SK-N-SH (cell line): ENCODE data around the gene HMGCL. TPM values are rescaled to one million over a fixed set of nuclear protein-coding genes. Genes with fewer than 3 reads are reported as not detected.

Experiments
- CTCF ChIA-PET: fragments of 300-600, 350-600 bp; formaldehyde crosslinking; extraction: SDS; loops from one replicate; lab custom pipeline; 2021; lab: Yijun Ruan, JAX
- POLR2A ChIA-PET: fragments of 350-600 bp; sonication (Branson Sonifier 250); formaldehyde crosslinking; extraction: SDS; loops from one replicate; lab custom pipeline; 2020; ENCODE audit warnings: antibody characterized with exemption, inconsistent platforms; lab: Yijun Ruan, JAX
- DNase-seq: peaks from one replicate; pipeline ENCODE4 v3.0.0; 2012
- H2AFZ ChIP-seq: fragments of 200-600 bp; sonication (generic); 2 replicates; pipeline ENCODE4 v1.8.1; 2016; ENCODE audit warnings: antibody characterized with exemption, mild to moderate bottlenecking, low read depth
- H3F3A ChIP-seq: fragments of 200-600 bp; sonication (generic); replicated peaks from 2 replicates; pipeline ENCODE3; 2016; ENCODE audit warnings: antibody characterized with exemption, mild to moderate bottlenecking; ENCODE audit not compliant: insufficient read depth
- H3K27ac ChIP-seq, 2 experiments: fragments of 200-500 bp in 1 of 2; fragments of 200-600 bp in 1 of 2; sonication (Bioruptor generic) in 1 of 2; sonication (generic), shearing (Covaris generic) in 1 of 2; 2 replicates each; pipeline versions ENCODE4 v1.5.1 to v1.6.1; 2014 to 2016; ENCODE audit warnings: low read depth in 2 of 2, inconsistent platforms in 1 of 2, low read length in 1 of 2, mild to moderate bottlenecking in 1 of 2, mixed read lengths in 1 of 2
- H3K27me3 ChIP-seq: fragments of 200-600 bp; sonication (generic), shearing (Covaris generic); 2 replicates; pipeline ENCODE4 v1.6.1; 2016; ENCODE audit warnings: mixed run types; ENCODE audit not compliant: insufficient read depth
- H3K36me3 ChIP-seq, 2 experiments: fragments of 200-500 bp in 1 of 2; fragments of 200-600 bp in 1 of 2; sonication (Bioruptor generic) in 1 of 2; sonication (generic) in 1 of 2; replicated peaks in 1 of 2; 2 replicates each; pipeline versions ENCODE3 to v1.5.1; 2014 to 2016; ENCODE audit warnings: low read length in 1 of 2, mild to moderate bottlenecking in 1 of 2; ENCODE audit not compliant: insufficient read depth in 2 of 2, control insufficient read depth in 1 of 2
- H3K4me1 ChIP-seq, 2 experiments: fragments of 200-500 bp in 1 of 2; fragments of 200-600 bp in 1 of 2; sonication (Bioruptor generic) in 1 of 2; sonication (generic), shearing (Covaris generic) in 1 of 2; 2 replicates each; pipeline versions ENCODE4 v1.5.1 to v1.6.1; 2014 to 2016; ENCODE audit warnings: low read depth in 1 of 2, low read length in 1 of 2, mixed run types in 1 of 2; ENCODE audit not compliant: insufficient read depth in 2 of 2, control insufficient read depth in 1 of 2
- H3K4me2 ChIP-seq: fragments of 200-600 bp; sonication (generic), shearing (Covaris generic); 2 replicates; pipeline ENCODE4 v1.6.1; 2017; ENCODE audit warnings: mixed run types
- H3K4me3 ChIP-seq, 2 experiments: fragments of 200-500 bp in 1 of 2; fragments of 200-600 bp in 1 of 2; sonication (Bioruptor generic) in 1 of 2; sonication (generic), shearing (Covaris generic) in 1 of 2; 2 replicates each; pipeline versions ENCODE4 v1.5.1 to v1.8.1; 2014 to 2016; ENCODE audit warnings: low read depth in 2 of 2, inconsistent platforms in 1 of 2, low read length in 1 of 2, mild to moderate bottlenecking in 1 of 2, mixed read lengths in 1 of 2, moderate library complexity in 1 of 2
- H3K79me2 ChIP-seq: fragments of 200-600 bp; sonication (generic); 2 replicates; pipeline ENCODE4 v1.8.1; 2017; ENCODE audit warnings: mild to moderate bottlenecking; ENCODE audit not compliant: insufficient read depth
- H3K9ac ChIP-seq: fragments of 200-600 bp; sonication (generic); 2 replicates; pipeline ENCODE4 v1.6.1; 2017; ENCODE audit warnings: mixed run types
- H3K9me2 ChIP-seq: fragments of 200-600 bp; sonication (generic); 2 replicates; pipeline ENCODE4 v1.6.1; 2017; ENCODE audit warnings: mixed run types
- H3K9me3 ChIP-seq: fragments of 200-600 bp; sonication (generic); 2 replicates; pipeline ENCODE4 v1.6.1; 2017; ENCODE audit warnings: mixed run types, mild to moderate bottlenecking, moderate library complexity
- H4K20me1 ChIP-seq: fragments of 200-600 bp; sonication (generic); 2 replicates; pipeline ENCODE4 v1.6.1; 2017; ENCODE audit warnings: mild to moderate bottlenecking, mixed run types; ENCODE audit not compliant: insufficient read depth
- CHD2 ChIP-seq: fragments of 150-350 bp; IDR thresholded peaks from 2 replicates; pipeline ENCODE4 v1.6.1; 2018; ENCODE audit warnings: low read length; ENCODE audit not compliant: partially characterized antibody
- ELF1 ChIP-seq: IDR thresholded peaks from 2 replicates; pipeline ENCODE4 v1.4.0; 2012
- EP300 ChIP-seq, 2 experiments: IDR thresholded peaks; 2 replicates each; pipeline versions ENCODE4 v1.4.0 to v1.6.1; 2012; ENCODE audit warnings: borderline replicate concordance in 1 of 2, low read depth in 1 of 2, low read length in 1 of 2
- EZH2phosphoT487 ChIP-seq: fragments of 200-600 bp; sonication (generic); IDR thresholded peaks from 2 replicates; pipeline ENCODE4 v1.6.1; 2017; ENCODE audit warnings: low read depth, mixed run types, mild to moderate bottlenecking, antibody characterized with exemption, moderate library complexity, borderline replicate concordance
- FOXM1 ChIP-seq: IDR thresholded peaks from 2 replicates; pipeline ENCODE4 v1.4.0; 2012; ENCODE audit warnings: low read depth, mild to moderate bottlenecking
- GABPA ChIP-seq: IDR thresholded peaks from 2 replicates; pipeline ENCODE4 v1.4.0; 2012; ENCODE audit warnings: low read depth, mild to moderate bottlenecking
- JUND ChIP-seq: IDR thresholded peaks from 2 replicates; pipeline ENCODE4 v1.4.0; 2012
- MEF2A ChIP-seq: IDR thresholded peaks from 2 replicates; pipeline ENCODE4 v1.4.0; 2012; ENCODE audit warnings: low read depth, borderline replicate concordance
- MXI1 ChIP-seq: IDR thresholded peaks from 2 replicates; pipeline ENCODE4 v1.6.1; 2012; ENCODE audit warnings: mild to moderate bottlenecking, low read depth, low read length, improper control_type of control experiment
- POLR2AphosphoS5 ChIP-seq: IDR thresholded peaks from 2 replicates; pipeline ENCODE4 v1.6.1; 2012; ENCODE audit warnings: low read depth, low read length
- RAD21 ChIP-seq: IDR thresholded peaks from 2 replicates; pipeline ENCODE4 v1.6.1; 2012; ENCODE audit warnings: mild to moderate bottlenecking, low read length
- RCOR1 ChIP-seq: fragments of 150-350 bp; IDR thresholded peaks from 2 replicates; pipeline ENCODE4 v1.6.1; 2017; ENCODE audit warnings: antibody characterized with exemption, low read length
- REST ChIP-seq: IDR thresholded peaks from 2 replicates; pipeline ENCODE4 v1.6.1; 2012; ENCODE audit warnings: mild to moderate bottlenecking, low read depth, low read length, moderate library complexity
- RFX5 ChIP-seq: IDR thresholded peaks from 2 replicates; pipeline ENCODE4 v1.6.1; 2012; ENCODE audit warnings: mild to moderate bottlenecking, improper control_type of control experiment, low read length
- RXRA ChIP-seq: IDR thresholded peaks from 2 replicates; pipeline ENCODE4 v1.4.0; 2012; ENCODE audit warnings: low read depth, mild to moderate bottlenecking, borderline replicate concordance
- SIN3A ChIP-seq: IDR thresholded peaks from 2 replicates; pipeline ENCODE4 v1.6.1; 2012; ENCODE audit warnings: low read depth, mild to moderate bottlenecking, low read length, moderate library complexity, borderline replicate concordance
- SMC3 ChIP-seq: IDR thresholded peaks from 2 replicates; pipeline ENCODE4 v1.6.1; 2012; ENCODE audit warnings: low read depth, low read length, improper control_type of control experiment
- TAF1 ChIP-seq: IDR thresholded peaks from 2 replicates; pipeline ENCODE4 v1.6.1; 2012; ENCODE audit warnings: low read depth, mild to moderate bottlenecking, low read length, moderate library complexity, borderline replicate concordance
- TCF12 ChIP-seq: IDR thresholded peaks from 2 replicates; pipeline ENCODE4 v1.4.0; 2012
- TEAD4 ChIP-seq: IDR thresholded peaks from 2 replicates; pipeline ENCODE4 v1.4.0; 2012; ENCODE audit warnings: mild to moderate bottlenecking, borderline replicate concordance; ENCODE audit not compliant: insufficient read depth
- YY1 ChIP-seq: IDR thresholded peaks from 2 replicates; pipeline ENCODE4 v1.4.0; 2012; ENCODE audit warnings: low read depth, mild to moderate bottlenecking
- WGBS: methylation state at CpG from one replicate; pipeline ENCODE4 v1.1.6; 2017; ENCODE audit warnings: low lambda C conversion rate; 5-methylcytosine and 5-hydroxymethylcytosine counted together
- polyA plus RNA-seq, 3 experiments: library from polyadenylated mRNA; depleted of rRNA; stranded (reverse); fragments of >200 nt; gene quantifications; 2 replicates each; pipeline ENCODE4 v1.2.3, GENCODE V29; 2012
- TF ChIP-seq, protein P1 (sequence below): fragments of 150-350 bp; IDR thresholded peaks from 2 replicates; pipeline ENCODE4 v1.6.1; 2016; ENCODE audit warnings: mild to moderate bottlenecking, low read depth, low read length
- TF ChIP-seq, protein P2 (sequence below): IDR thresholded peaks from 2 replicates; pipeline ENCODE4 v1.4.0; 2012; ENCODE audit warnings: low read depth
- TF ChIP-seq, protein P3 (sequence below): IDR thresholded peaks from 2 replicates; pipeline ENCODE4 v1.4.0; 2012; ENCODE audit warnings: low read depth, borderline replicate concordance
- TF ChIP-seq, protein P4 (sequence below): IDR thresholded peaks from 2 replicates; pipeline ENCODE4; 2012

HMGCL gene
- 28.2 and 36.5 TPM in 2 replicates for polyA plus RNA-seq (2012; rRNA removed)
- 23.6 and 33.6 TPM in 2 replicates for polyA plus RNA-seq (2012; cell fraction: cytosol; rRNA removed)
- 30.5 and 34.3 TPM in 2 replicates for polyA plus RNA-seq (2012; cell fraction: nucleus; rRNA removed)

GRCh38 chr1:23825076-23825761, at the start of gene HMGCL:
Gene HMGCL (minus strand): TSS chr1:23825429. CDS start chr1:23825415, 14 bp downstream.
- POLR2A ChIA-PET = interaction anchor here (0.6 to 1.6 kb wide), 12 partner anchors 9 to 91 kb away, joined by 3 to 7 read pairs (median 4); partner anchors contain the start of genes ELOA, GALE and PITHD1
- no peak for TF ChIP-seq RFX5
- TF ChIP-seq, protein P1, sequence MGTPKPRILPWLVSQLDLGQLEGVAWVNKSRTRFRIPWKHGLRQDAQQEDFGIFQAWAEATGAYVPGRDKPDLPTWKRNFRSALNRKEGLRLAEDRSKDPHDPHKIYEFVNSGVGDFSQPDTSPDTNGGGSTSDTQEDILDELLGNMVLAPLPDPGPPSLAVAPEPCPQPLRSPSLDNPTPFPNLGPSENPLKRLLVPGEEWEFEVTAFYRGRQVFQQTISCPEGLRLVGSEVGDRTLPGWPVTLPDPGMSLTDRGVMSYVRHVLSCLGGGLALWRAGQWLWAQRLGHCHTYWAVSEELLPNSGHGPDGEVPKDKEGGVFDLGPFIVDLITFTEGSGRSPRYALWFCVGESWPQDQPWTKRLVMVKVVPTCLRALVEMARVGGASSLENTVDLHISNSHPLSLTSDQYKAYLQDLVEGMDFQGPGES = no peak
- TF ChIP-seq, protein P2, sequence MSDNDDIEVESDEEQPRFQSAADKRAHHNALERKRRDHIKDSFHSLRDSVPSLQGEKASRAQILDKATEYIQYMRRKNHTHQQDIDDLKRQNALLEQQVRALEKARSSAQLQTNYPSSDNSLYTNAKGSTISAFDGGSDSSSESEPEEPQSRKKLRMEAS = no peak; the same call in 1 of the 2 replicates
- TF ChIP-seq ELF1 = peak; percentile 80
- peak; percentile 55 for TF ChIP-seq TCF12
- peak; percentile 98 for TF ChIP-seq TAF1
- TF ChIP-seq POLR2AphosphoS5 = peak; percentile 97
- TF ChIP-seq, protein P3, sequence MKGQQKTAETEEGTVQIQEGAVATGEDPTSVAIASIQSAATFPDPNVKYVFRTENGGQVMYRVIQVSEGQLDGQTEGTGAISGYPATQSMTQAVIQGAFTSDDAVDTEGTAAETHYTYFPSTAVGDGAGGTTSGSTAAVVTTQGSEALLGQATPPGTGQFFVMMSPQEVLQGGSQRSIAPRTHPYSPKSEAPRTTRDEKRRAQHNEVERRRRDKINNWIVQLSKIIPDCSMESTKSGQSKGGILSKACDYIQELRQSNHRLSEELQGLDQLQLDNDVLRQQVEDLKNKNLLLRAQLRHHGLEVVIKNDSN = peak; percentile 94
- TF ChIP-seq, protein P4, sequence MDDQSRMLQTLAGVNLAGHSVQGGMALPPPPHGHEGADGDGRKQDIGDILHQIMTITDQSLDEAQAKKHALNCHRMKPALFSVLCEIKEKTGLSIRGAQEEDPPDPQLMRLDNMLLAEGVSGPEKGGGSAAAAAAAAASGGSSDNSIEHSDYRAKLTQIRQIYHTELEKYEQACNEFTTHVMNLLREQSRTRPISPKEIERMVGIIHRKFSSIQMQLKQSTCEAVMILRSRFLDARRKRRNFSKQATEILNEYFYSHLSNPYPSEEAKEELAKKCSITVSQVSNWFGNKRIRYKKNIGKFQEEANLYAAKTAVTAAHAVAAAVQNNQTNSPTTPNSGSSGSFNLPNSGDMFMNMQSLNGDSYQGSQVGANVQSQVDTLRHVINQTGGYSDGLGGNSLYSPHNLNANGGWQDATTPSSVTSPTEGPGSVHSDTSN = peak; percentile 76
- no peak for TF ChIP-seq RXRA
- no peak for TF ChIP-seq JUND
- peak; percentile 62; the same call in 1 of the 2 replicates for TF ChIP-seq MXI1
- TF ChIP-seq GABPA = no peak; the same call in 1 of the 2 replicates
- TF ChIP-seq RAD21 = no peak
- TF ChIP-seq CHD2 = peak; percentile 78
- TF ChIP-seq SMC3 = no peak
- TF ChIP-seq RCOR1 = no peak
- TF ChIP-seq SIN3A = peak; percentile 87; the same call in 1 of the 2 replicates
- TF ChIP-seq MEF2A = no peak
- 0 out of 4 replicates have a peak, but pooled peaks of 1 of the 2 experiments have one; percentile 6 for TF ChIP-seq EP300 (IDR thresholded peaks at IDR 0.05; ENCODE audit: borderline replicate concordance in 1 of 2, low read depth in 1 of 2, low read length in 1 of 2)
- TF ChIP-seq YY1 = peak; percentile 96
- no peak for TF ChIP-seq FOXM1
- TF ChIP-seq EZH2phosphoT487 = no peak
- TF ChIP-seq TEAD4 = no peak
- TF ChIP-seq REST = peak; percentile 74

More at GRCh38 chr1:23825076-23825761, at the start of gene HMGCL:
- WGBS = under 1% methylated on average over 35 of the region's 42 CpGs
- Histone ChIP-seq H4K20me1 (no peaks in the 10 kb centered on the region), H3K4me1 (peaks cover 2 to 8% of the 10 kb centered on the region in 2 experiments; a peak in 2 of 4 replicates), H3K4me3 (peak within 1 kb of the TSS; percentile 84 to 95), H3K9me3 (no peaks in the 10 kb centered on the region), H3K79me2 (peaks cover 17% of the 10 kb centered on the region; the same call in 1 of the 2 replicates), H3F3A (no peaks in the 10 kb centered on the region), H3K27me3 (no peaks in the 10 kb centered on the region), H3K9ac (peak within 1 kb of the TSS; percentile 97), H2AFZ (peak within 1 kb of the TSS; percentile 92), H3K9me2 (no peaks in the 10 kb centered on the region), H3K4me2 (peak within 1 kb of the TSS; percentile 90), H3K27ac (peak within 1 kb of the TSS; percentile 82 to 85), H3K36me3 (no peaks in the 10 kb centered on the region)
- peak; percentile 96 for DNase-seq
- CTCF ChIA-PET = interaction anchor here (1.1 to 3.1 kb wide), 7 partner anchors 9 to 92 kb away, joined by 3 to 17 read pairs (median 4); partner anchors contain the start of gene FUCA1
